ENCODE data around the gene OR6C1.
"Not testable (repeated sequence)": the region's sequence is repeated elsewhere in the genome, so short reads cannot be mapped to it uniquely, and the experiment has no call there.

The OR6C1 gene

GRCh38 chr12:55314043-55314442 lies at the start of gene OR6C1:
Gene OR6C1 (plus strand): TSS chr12:55314343. CDS start chr12:55320600, 6,257 bp downstream.
- ATAC-seq: no peak

- ATAC-seq: no peak
These were observed 33.2 kb upstream of the OR6C1 start for GRCh38 chr12:55280991-55281390.

- ATAC-seq: no peak
These were observed 24.1 kb upstream of the OR6C1 start for GRCh38 chr12:55289999-55290398.

- ATAC-seq: no peak
These were observed 17.7 kb upstream of the OR6C1 start, which contains the start of gene OR6C6 for GRCh38 chr12:55296469-55296868. Gene OR6C6 (minus strand): TSS chr12:55296569. CDS start chr12:55295232, 1,337 bp downstream.

GRCh38 chr12:55320201-55320600 lies 6.1 kb downstream of the OR6C1 start:
- ATAC-seq: no peak

GRCh38 chr12:55325801-55326200 lies 11.7 kb downstream of the OR6C1 start:
- ATAC-seq: not testable (repeated sequence)

- no peak for ATAC-seq
These were observed 16.3 kb downstream of the OR6C1 start, which contains the start of gene OR6C3 for GRCh38 chr12:55330446-55330845. Gene OR6C3 (plus strand): TSS chr12:55330746. CDS start chr12:55331701, 955 bp downstream.

GRCh38 chr12:55336002-55336401 lies 21.9 kb downstream of the OR6C1 start:
- no peak for ATAC-seq

- ATAC-seq: not testable (repeated sequence)
These were observed 41.2 kb downstream of the OR6C1 start for GRCh38 chr12:55355338-55355737.

- ATAC-seq: no peak
These were observed 48.5 kb downstream of the OR6C1 start, which contains the start of gene OR6C75 for GRCh38 chr12:55362675-55363074. Gene OR6C75 (plus strand): TSS chr12:55362975. CDS start chr12:55365111, 2,136 bp downstream.

GRCh38 chr12:55365086-55365485 lies 50.9 kb downstream of the OR6C1 start:
- no peak for ATAC-seq
